PC-3 (cell line): Measurements from ENCODE around the gene CCDC85B.

Experiments used
- CTCF ChIP-seq: fragments of 300-600 bp; sonication (generic); conservative IDR thresholded peaks from 2 replicates; pipeline ENCODE4 v1.5.1; 2017; ENCODE audit warnings: antibody characterized with exemption, low read depth, mild to moderate bottlenecking, low read length
- EZH2 ChIP-seq: fragments of 300-600 bp; sonication (generic); IDR thresholded peaks from one replicate; pipeline ENCODE4 v1.6.1; 2017; ENCODE audit warnings: antibody characterized with exemption, mild to moderate bottlenecking, low read length; ENCODE audit not compliant: unreplicated experiment
- EZH2phosphoT487 ChIP-seq: fragments of 300-600 bp; sonication (generic); IDR thresholded peaks from 2 replicates; pipeline ENCODE4 v1.6.1; 2018; ENCODE audit warnings: mild to moderate bottlenecking, antibody characterized with exemption, low read length, borderline replicate concordance

- TF ChIP-seq CTCF (no peak), EZH2 (no peak), EZH2phosphoT487 (no peak)
Measured at GRCh38 chr11:65887723-65888162, 2.7 kb upstream of the CCDC85B start.
